ENCODE measurements around the gene CACNA1A. TPM values are rescaled to one million over a fixed set of nuclear protein-coding genes. Genes with fewer than 3 reads are reported as not detected.
A peak's percentile ranks its signal among the peaks of the same experiment; 100 is the strongest.

The CACNA1A gene
- total and polyA plus RNA-seq, 2 of the 4 experiments (the other 2 are of a cell fraction): 5.9 to 15.0 TPM

DNA sequence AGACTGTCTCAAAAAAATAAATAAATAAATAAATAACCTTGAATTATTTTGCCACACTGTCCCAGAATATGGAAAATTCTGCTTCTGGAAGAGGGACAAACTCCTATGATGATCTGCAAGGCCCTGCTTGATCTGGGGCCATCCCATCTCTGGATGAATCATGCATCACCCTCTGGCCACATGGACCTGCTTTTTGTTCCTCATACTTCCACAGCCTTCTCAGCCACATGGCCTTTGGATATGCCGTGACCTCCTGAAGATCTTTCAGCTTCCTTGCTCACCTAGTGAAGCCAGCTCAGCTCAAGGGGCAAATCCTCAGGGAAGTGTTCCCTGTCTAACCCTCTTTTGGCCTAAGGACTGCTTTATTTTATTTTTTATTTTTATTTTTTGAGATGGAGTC is 345.7 kb downstream of the CACNA1A start:
- Histone ChIP-seq H2BK120ac (ENCODE audit: low read depth, low read length) (peak overlapping the region; percentile 85; the same call in 1 of the 2 replicates), H4K8ac (ENCODE audit: low read depth in 2 of 2, low read length in 2 of 2) (peak overlapping the region in 1 of 2 experiments; percentile 91; a peak in 1 of 4 replicates), H3K23ac (ENCODE audit: low read depth, low read length) (peak overlapping the region; percentile 91; the same call in 1 of the 2 replicates), H3K9ac (ENCODE audit: low read depth, low read length) (no peak overlapping the region), H2AK5ac (ENCODE audit: low read depth, low read length) (peak overlapping the region; percentile 94; the same call in 1 of the 2 replicates), H4K5ac (ENCODE audit: low read depth, low read length) (0 out of 2 replicates have a peak overlapping the region, but pooled peaks have one; percentile 1), H3K14ac (replicated peaks; ENCODE audit: low read depth, low read length) (peak overlapping the region; percentile 90), H3K79me1 (ENCODE audit: low read depth in 1 of 2, low read length in 2 of 2) (peaks cover 0 to 28% of the 10 kb centered on the region in 2 experiments; a peak in 2 of 4 replicates), H3K4me1 (ENCODE audit: control insufficient read depth, insufficient read depth, low read length) (peaks cover 33% of the 10 kb centered on the region), H3K18ac (ENCODE audit: low read depth, low read length) (peak overlapping the region; percentile 6; the same call in 1 of the 2 replicates), H3K4ac (ENCODE audit: low read depth, low read length) (peak overlapping the region; percentile 88), H2AK9ac (replicated peaks; ENCODE audit: low read depth, low read length, poor library complexity) (peak overlapping the region; percentile 84), H4K91ac (ENCODE audit: insufficient read depth, low read depth, low read length) (peak overlapping the region; percentile 76), H3K9me3 (ENCODE audit: control insufficient read depth, insufficient read depth, low read length) (no peaks in the 10 kb centered on the region), H3K4me2 (ENCODE audit: low read depth, low read length) (no peak overlapping the region), H4K20me1 (ENCODE audit: insufficient read depth, low read length) (peaks cover 4% of the 10 kb centered on the region; the same call in 1 of the 2 replicates), H2BK5ac (ENCODE audit: low read depth, low read length, poor library complexity, severe bottlenecking) (peak overlapping the region; percentile 37), H3K4me3 (ENCODE audit: insufficient read depth, low read depth, low read length) (no peak overlapping the region), H2BK15ac (ENCODE audit: low read depth, low read length) (peak overlapping the region; percentile 96; the same call in 1 of the 3 replicates), H3K9me1 (ENCODE audit: insufficient read depth, low read length) (no peaks in the 10 kb centered on the region; the same call in 1 of the 2 replicates), H2AFZ (replicated peaks; ENCODE audit: low read length, poor library complexity) (peak overlapping the region; percentile 73), H3K56ac (ENCODE audit: extremely low read depth, insufficient read depth, low read length) (no peak overlapping the region), H3K36me3 (ENCODE audit: control insufficient read depth, insufficient read depth, low read length) (no peaks in the 10 kb centered on the region), H3K27ac (ENCODE audit: insufficient read depth, low read length) (peak overlapping the region; percentile 54), H3K27me3 (ENCODE audit: control insufficient read depth, insufficient read depth, low read length) (no peaks in the 10 kb centered on the region), H2BK20ac (ENCODE audit: low read depth, low read length) (peak overlapping the region; percentile 84)
- intact Hi-C loops (cut with micrococcal nuclease): loop anchor here (5.0 kb wide), 1 partner anchor 47 kb away; no protein-coding TSS in a partner anchor
- dilution Hi-C loops (cut with HindIII; ENCODE audit: low sequenced_read_pairs, unreplicated experiment): no loop called here
- ChIA-PET CTCF (no interaction called here), POLR2A (ENCODE audit: unreplicated experiment) (no interaction called here)
- no CpG with 5 or more reads among the region's 1 CpG for WGBS, 2 experiments (ENCODE audit: extremely low coverage in 2 of 2, insufficient read length in 1 of 2)
- ATAC-seq (ENCODE audit: low read depth) (no peak), DNase-seq (peak; percentile 66)
- TF ChIP-seq BHLHE40 (IDR thresholded peaks at IDR 0.05; ENCODE audit: low read depth, low read length): no peak
- TF ChIP-seq FOS (IDR thresholded peaks at IDR 0.05; ENCODE audit: low read depth, low read length): no peak
- TF ChIP-seq, protein P1, sequence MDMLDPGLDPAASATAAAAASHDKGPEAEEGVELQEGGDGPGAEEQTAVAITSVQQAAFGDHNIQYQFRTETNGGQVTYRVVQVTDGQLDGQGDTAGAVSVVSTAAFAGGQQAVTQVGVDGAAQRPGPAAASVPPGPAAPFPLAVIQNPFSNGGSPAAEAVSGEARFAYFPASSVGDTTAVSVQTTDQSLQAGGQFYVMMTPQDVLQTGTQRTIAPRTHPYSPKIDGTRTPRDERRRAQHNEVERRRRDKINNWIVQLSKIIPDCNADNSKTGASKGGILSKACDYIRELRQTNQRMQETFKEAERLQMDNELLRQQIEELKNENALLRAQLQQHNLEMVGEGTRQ (IDR thresholded peaks at IDR 0.05; ENCODE audit: low read depth, low read length): 0 out of 2 replicates have a peak, but pooled peaks have one; percentile 34
- peak; percentile 86 for TF ChIP-seq MXI1 (IDR thresholded peaks at IDR 0.05; ENCODE audit: borderline replicate concordance, low read depth, low read length)
- no peak for TF ChIP-seq CHD1 (IDR thresholded peaks at IDR 0.05; ENCODE audit: low read depth, low read length)
- in situ Hi-C loops (cut with MboI; ENCODE audit: low sequenced_read_pairs): no loop called here
- no TSS peak for BruUV-seq (replicated peaks)

All from IMR-90 (cell line).